Measurements from ENCODE around the gene LRRN4. TPM values are rescaled to one million over a fixed set of nuclear protein-coding genes. Genes with fewer than 3 reads are reported as not detected.

Gene LRRN4
- total and polyA plus RNA-seq, 2 of the 4 experiments (the other 2 are of a cell fraction): under 0.01 to 0.19 TPM

GRCh38 chr20:6091661-6092060, 37.8 kb upstream of the LRRN4 start:
- POLR2A ChIA-PET (ENCODE audit: unreplicated experiment): interaction anchor here (0.6 kb wide), 1 partner anchor 40 kb away, joined by 3 read pairs; no protein-coding TSS in a partner anchor

More at GRCh38 chr20:6091661-6092060, 37.8 kb upstream of the LRRN4 start:
- Histone ChIP-seq H2AK9ac (replicated peaks; ENCODE audit: low read depth, low read length, poor library complexity) (no peak overlapping the region), H3K4ac (ENCODE audit: low read depth, low read length) (no peak overlapping the region), H3K18ac (ENCODE audit: low read depth, low read length) (no peak overlapping the region), H3K23ac (ENCODE audit: low read depth, low read length) (no peak overlapping the region), H2BK5ac (ENCODE audit: low read depth, low read length, poor library complexity, severe bottlenecking) (no peak overlapping the region), H3K56ac (ENCODE audit: extremely low read depth, insufficient read depth, low read length) (no peak overlapping the region), H3K9me1 (ENCODE audit: insufficient read depth, low read length) (no peaks in the 10 kb centered on the region), H2AK5ac (ENCODE audit: low read depth, low read length) (no peak overlapping the region), H3K36me3 (ENCODE audit: control insufficient read depth, insufficient read depth, low read length) (no peaks in the 10 kb centered on the region), H3K27ac (ENCODE audit: insufficient read depth, low read length) (no peak overlapping the region), H4K8ac (ENCODE audit: low read depth in 2 of 2, low read length in 2 of 2) (no peak overlapping the region), H3K9me3 (ENCODE audit: control insufficient read depth, insufficient read depth, low read length) (no peaks in the 10 kb centered on the region), H4K91ac (ENCODE audit: insufficient read depth, low read depth, low read length) (no peak overlapping the region), H3K14ac (replicated peaks; ENCODE audit: low read depth, low read length) (no peak overlapping the region), H3K4me1 (ENCODE audit: control insufficient read depth, insufficient read depth, low read length) (no peaks in the 10 kb centered on the region), H2AFZ (replicated peaks; ENCODE audit: low read length, poor library complexity) (no peak overlapping the region), H4K20me1 (ENCODE audit: insufficient read depth, low read length) (no peaks in the 10 kb centered on the region), H2BK15ac (ENCODE audit: low read depth, low read length) (no peak overlapping the region), H3K4me2 (ENCODE audit: low read depth, low read length) (no peak overlapping the region), H3K79me1 (ENCODE audit: low read depth in 1 of 2, low read length in 2 of 2) (no peaks in the 10 kb centered on the region), H4K5ac (ENCODE audit: low read depth, low read length) (no peak overlapping the region), H3K9ac (ENCODE audit: low read depth, low read length) (no peak overlapping the region), H3K27me3 (ENCODE audit: control insufficient read depth, insufficient read depth, low read length) (no peaks in the 10 kb centered on the region; the same call in 1 of the 2 replicates), H2BK20ac (ENCODE audit: low read depth, low read length) (no peak overlapping the region), H2BK120ac (ENCODE audit: low read depth, low read length) (no peak overlapping the region), H3K4me3 (ENCODE audit: insufficient read depth, low read depth, low read length) (no peak overlapping the region)
- in situ Hi-C loops (cut with MboI; ENCODE audit: low sequenced_read_pairs) (no loop called here), intact Hi-C loops (cut with micrococcal nuclease) (no loop called here), dilution Hi-C loops (cut with HindIII; ENCODE audit: low sequenced_read_pairs, unreplicated experiment) (no loop called here)
- BruUV-seq (replicated peaks): no TSS peak
- CTCF ChIA-PET: no interaction called here
- WGBS, 2 experiments (ENCODE audit: extremely low coverage in 2 of 2, insufficient read length in 1 of 2): no CpG with 5 or more reads among the region's 8 CpGs
- no peak for TF ChIP-seq POLR2A (IDR thresholded peaks at IDR 0.05; ENCODE audit: low read depth, low read length)
- no peak for TF ChIP-seq MAZ (IDR thresholded peaks at IDR 0.05; ENCODE audit: borderline replicate concordance, low read depth, low read length)
- TF ChIP-seq CEBPB (IDR thresholded peaks at IDR 0.05; ENCODE audit: low read depth, low read length): no peak
- TF ChIP-seq CHD1 (IDR thresholded peaks at IDR 0.05; ENCODE audit: low read depth, low read length): no peak
- no peak for TF ChIP-seq RFX5 (IDR thresholded peaks at IDR 0.05; ENCODE audit: low read depth, low read length)
- TF ChIP-seq FOS (IDR thresholded peaks at IDR 0.05; ENCODE audit: low read depth, low read length): no peak
- no peak for TF ChIP-seq USF2 (IDR thresholded peaks at IDR 0.05; ENCODE audit: low read depth, low read length)
- TF ChIP-seq RCOR1 (IDR thresholded peaks at IDR 0.05; ENCODE audit: insufficient replicate concordance, low read length): no peak
- no peak for TF ChIP-seq RAD21 (IDR thresholded peaks at IDR 0.05; ENCODE audit: low read length)
- TF ChIP-seq BHLHE40 (IDR thresholded peaks at IDR 0.05; ENCODE audit: low read depth, low read length): no peak
- TF ChIP-seq CTCF (conservative IDR thresholded peaks at IDR 0.05; ENCODE audit: low read depth, low read length): no peak
- TF ChIP-seq ELK1 (IDR thresholded peaks at IDR 0.05; ENCODE audit: borderline replicate concordance, low read depth, low read length): no peak
- no peak for TF ChIP-seq MXI1 (IDR thresholded peaks at IDR 0.05; ENCODE audit: borderline replicate concordance, low read depth, low read length)
- no peak for TF ChIP-seq SMC3 (IDR thresholded peaks at IDR 0.05; ENCODE audit: low read depth, low read length)
- no peak for TF ChIP-seq MAFK (IDR thresholded peaks at IDR 0.05; ENCODE audit: low read depth, low read length)
- no peak for TF ChIP-seq NFE2L2 (IDR thresholded peaks at IDR 0.05; ENCODE audit: low read depth, low read length)
- ATAC-seq (ENCODE audit: low read depth) (no peak), DNase-seq (no peak)

All from IMR-90 (cell line).